ENCODE data around the gene NUTM2A. TPM values are rescaled to one million over a fixed set of nuclear protein-coding genes. Genes with fewer than 3 reads are reported as not detected.
"Not testable (repeated sequence)": the region's sequence is repeated elsewhere in the genome, so short reads cannot be mapped to it uniquely, and the experiment has no call there.

Gene NUTM2A
- total and polyA plus RNA-seq, 9 of the 15 experiments (the other 6 are each of a cell fraction or from before 2014, with no cell fraction given), result 0.07 to 2.8 (median 0.83) TPM; not detected in 2

- no CpG with 5 or more reads among the region's 21 CpGs for WGBS (ENCODE audit: insufficient coverage, low coverage, missing lambda C conversion rate)
- H4K20me1 ChIP-seq (replicated peaks; ENCODE audit: control insufficient read depth, insufficient read depth, low read length); H3K4me2 ChIP-seq (ENCODE audit: insufficient read depth, low read length); H3K9ac ChIP-seq (ENCODE audit: insufficient read depth in 1 of 2, low read depth in 2 of 2, low read length in 2 of 2); DNase-seq (ENCODE audit: extremely low read depth in 1 of 4, low spot score in 3 of 4); POLR2A ChIA-PET; intact Hi-C loops (cut with micrococcal nuclease); FAIRE-seq; H3K27me3 ChIP-seq (ENCODE audit: control insufficient read depth in 2 of 2, insufficient read depth in 2 of 2, low read length in 2 of 2); H3K9me3 ChIP-seq (replicated peaks; ENCODE audit: control insufficient read depth, insufficient read depth, low read depth, low read length); H3K27ac ChIP-seq (ENCODE audit: extremely low read depth, low read depth, low read length); in situ Hi-C loops (cut with MboI); H3K4me3 ChIP-seq; H2AFZ ChIP-seq (ENCODE audit: low read depth, low read length); H3K79me2 ChIP-seq (ENCODE audit: control insufficient read depth, insufficient read depth, low read length); ATAC-seq; H3K4me1 ChIP-seq (replicated peaks in 1 of 2; ENCODE audit: control insufficient read depth in 2 of 2, insufficient read depth in 2 of 2, low read length in 2 of 2); CTCF ChIA-PET (ENCODE audit: low intra/inter-chr PET ratio); H3K9me1 ChIP-seq (ENCODE audit: control insufficient read depth, insufficient read depth, low read length); BruUV-seq (replicated peaks); H3K36me3 ChIP-seq (ENCODE audit: control insufficient read depth, insufficient read depth, low read length): not testable (repeated sequence)
Observed at GRCh38 chr10:87213806-87214205, 11.4 kb upstream of the NUTM2A start.

- DNase-seq (ENCODE audit: extremely low read depth in 1 of 4, low spot score in 3 of 4); H3K79me2 ChIP-seq (ENCODE audit: control insufficient read depth, insufficient read depth, low read length); H3K9me1 ChIP-seq (ENCODE audit: control insufficient read depth, insufficient read depth, low read length); FAIRE-seq; H4K20me1 ChIP-seq (replicated peaks; ENCODE audit: control insufficient read depth, insufficient read depth, low read length); ATAC-seq; H3K27ac ChIP-seq (ENCODE audit: extremely low read depth, low read depth, low read length); H3K27me3 ChIP-seq (ENCODE audit: control insufficient read depth in 2 of 2, insufficient read depth in 2 of 2, low read length in 2 of 2); H3K4me2 ChIP-seq (ENCODE audit: insufficient read depth, low read length); H2AFZ ChIP-seq (ENCODE audit: low read depth, low read length); H3K4me3 ChIP-seq; H3K9ac ChIP-seq (ENCODE audit: insufficient read depth in 1 of 2, low read depth in 2 of 2, low read length in 2 of 2); CTCF ChIA-PET (ENCODE audit: low intra/inter-chr PET ratio); POLR2A ChIA-PET; BruUV-seq (replicated peaks); H3K4me1 ChIP-seq (replicated peaks in 1 of 2; ENCODE audit: control insufficient read depth in 2 of 2, insufficient read depth in 2 of 2, low read length in 2 of 2); H3K36me3 ChIP-seq (ENCODE audit: control insufficient read depth, insufficient read depth, low read length); intact Hi-C loops (cut with micrococcal nuclease); in situ Hi-C loops (cut with MboI); H3K9me3 ChIP-seq (replicated peaks; ENCODE audit: control insufficient read depth, insufficient read depth, low read depth, low read length): not testable (repeated sequence)
- 93% methylated on average over 3 of the region's 11 CpGs for WGBS (ENCODE audit: insufficient coverage, low coverage, missing lambda C conversion rate)
Observed at GRCh38 chr10:87216120-87216519, 9.1 kb upstream of the NUTM2A start.

GRCh38 chr10:87219370-87219769 is 5.9 kb upstream of the NUTM2A start:
- H3K9ac ChIP-seq (ENCODE audit: insufficient read depth in 1 of 2, low read depth in 2 of 2, low read length in 2 of 2); H4K20me1 ChIP-seq (replicated peaks; ENCODE audit: control insufficient read depth, insufficient read depth, low read length); CTCF ChIA-PET (ENCODE audit: low intra/inter-chr PET ratio); in situ Hi-C loops (cut with MboI); H3K27ac ChIP-seq (ENCODE audit: extremely low read depth, low read depth, low read length); H3K4me2 ChIP-seq (ENCODE audit: insufficient read depth, low read length); BruUV-seq (replicated peaks); H3K36me3 ChIP-seq (ENCODE audit: control insufficient read depth, insufficient read depth, low read length); H3K9me3 ChIP-seq (replicated peaks; ENCODE audit: control insufficient read depth, insufficient read depth, low read depth, low read length); H3K4me1 ChIP-seq (replicated peaks in 1 of 2; ENCODE audit: control insufficient read depth in 2 of 2, insufficient read depth in 2 of 2, low read length in 2 of 2); H3K27me3 ChIP-seq (ENCODE audit: control insufficient read depth in 2 of 2, insufficient read depth in 2 of 2, low read length in 2 of 2); FAIRE-seq; intact Hi-C loops (cut with micrococcal nuclease); DNase-seq (ENCODE audit: extremely low read depth in 1 of 4, low spot score in 3 of 4); H3K4me3 ChIP-seq; H3K79me2 ChIP-seq (ENCODE audit: control insufficient read depth, insufficient read depth, low read length); ATAC-seq; H2AFZ ChIP-seq (ENCODE audit: low read depth, low read length); POLR2A ChIA-PET; H3K9me1 ChIP-seq (ENCODE audit: control insufficient read depth, insufficient read depth, low read length): not testable (repeated sequence)
- WGBS (ENCODE audit: insufficient coverage, low coverage, missing lambda C conversion rate), result no CpG with 5 or more reads among the region's 5 CpGs

GRCh38 chr10:87222789-87223188 is 2.5 kb upstream of the NUTM2A start:
- H3K9me3 ChIP-seq (replicated peaks; ENCODE audit: control insufficient read depth, insufficient read depth, low read depth, low read length); CTCF ChIA-PET (ENCODE audit: low intra/inter-chr PET ratio); ATAC-seq; H3K27ac ChIP-seq (ENCODE audit: extremely low read depth, low read depth, low read length); H3K79me2 ChIP-seq (ENCODE audit: control insufficient read depth, insufficient read depth, low read length); FAIRE-seq; POLR2A ChIA-PET; H3K9ac ChIP-seq (ENCODE audit: insufficient read depth in 1 of 2, low read depth in 2 of 2, low read length in 2 of 2); H3K4me1 ChIP-seq (replicated peaks in 1 of 2; ENCODE audit: control insufficient read depth in 2 of 2, insufficient read depth in 2 of 2, low read length in 2 of 2); H3K27me3 ChIP-seq (ENCODE audit: control insufficient read depth in 2 of 2, insufficient read depth in 2 of 2, low read length in 2 of 2); H3K4me3 ChIP-seq; H2AFZ ChIP-seq (ENCODE audit: low read depth, low read length); in situ Hi-C loops (cut with MboI); DNase-seq (ENCODE audit: extremely low read depth in 1 of 4, low spot score in 3 of 4); H3K9me1 ChIP-seq (ENCODE audit: control insufficient read depth, insufficient read depth, low read length); H3K4me2 ChIP-seq (ENCODE audit: insufficient read depth, low read length); intact Hi-C loops (cut with micrococcal nuclease); H3K36me3 ChIP-seq (ENCODE audit: control insufficient read depth, insufficient read depth, low read length); BruUV-seq (replicated peaks); H4K20me1 ChIP-seq (replicated peaks; ENCODE audit: control insufficient read depth, insufficient read depth, low read length): not testable (repeated sequence)
- 96% methylated on average over 5 of the region's 30 CpGs for WGBS (ENCODE audit: insufficient coverage, low coverage, missing lambda C conversion rate)

All from K562 (cell line).